LNCaP clone FGC (cell line): ENCODE data around the gene PSMG1.
"Not testable (repeated sequence)": the region's sequence is repeated elsewhere in the genome, so short reads cannot be mapped to it uniquely, and the experiment has no call there.

ENCODE experiments used
- DNase-seq: peaks from one replicate; pipeline ENCODE4 v3.0.0-alpha.2; 2011; ENCODE audit warnings: low read depth
- H3K4me3 ChIP-seq: 2 replicates; pipeline ENCODE4 v1.5.1; 2011; ENCODE audit warnings: mild to moderate bottlenecking, low read depth, low read length, control low read depth
- TF ChIP-seq, protein P1 (sequence below): IDR thresholded peaks from 2 replicates; pipeline ENCODE4 v1.5.1; 2012; ENCODE audit warnings: mild to moderate bottlenecking; ENCODE audit not compliant: control insufficient read depth, insufficient read depth; ENCODE audit errors: extremely low read depth

PSMG1 gene

DNA sequence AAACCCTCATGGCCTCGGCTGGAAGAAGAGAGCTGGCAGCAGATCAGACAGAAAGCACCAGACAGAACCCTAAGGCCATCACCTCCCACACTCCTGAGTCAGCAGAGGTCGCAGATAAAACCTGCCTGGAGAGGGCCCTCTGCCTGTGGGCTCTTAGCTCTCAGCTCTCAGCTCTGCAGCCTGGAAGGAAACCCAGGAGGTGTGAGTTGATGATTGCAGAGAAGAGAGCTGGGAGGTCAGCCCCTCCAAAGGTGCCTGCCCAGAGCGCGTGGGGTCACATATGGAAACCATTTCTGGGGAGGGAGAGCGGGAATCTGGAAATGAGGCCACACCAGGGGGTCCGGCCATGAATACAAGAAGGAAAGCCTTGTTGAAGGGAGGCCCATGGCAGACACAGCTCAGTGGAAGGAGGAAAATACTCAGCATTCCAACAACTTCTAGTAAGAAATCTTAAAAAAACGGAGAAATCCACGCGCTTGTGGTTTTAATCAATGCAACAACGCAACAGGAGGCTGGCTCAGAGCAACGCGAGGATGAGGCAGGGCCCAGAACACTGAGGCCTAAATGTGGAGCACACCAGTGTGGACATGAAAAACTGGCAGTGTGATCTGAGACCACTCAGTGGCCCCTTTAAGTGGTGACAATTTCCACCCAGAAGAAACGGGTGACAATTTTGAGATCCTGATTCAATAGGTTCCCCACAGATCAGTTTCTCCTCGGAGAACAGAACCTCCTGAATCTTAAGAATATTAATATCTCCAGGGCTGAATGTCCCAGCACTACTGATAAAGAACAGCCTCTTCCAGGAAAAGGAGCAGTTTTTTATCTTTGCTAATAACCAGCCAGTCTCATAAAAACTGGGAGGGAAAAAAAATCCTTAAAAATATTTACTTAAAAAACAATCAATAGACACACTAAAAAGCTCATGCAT is 45.7 kb downstream of the PSMG1 start:
- TF ChIP-seq, protein P1, sequence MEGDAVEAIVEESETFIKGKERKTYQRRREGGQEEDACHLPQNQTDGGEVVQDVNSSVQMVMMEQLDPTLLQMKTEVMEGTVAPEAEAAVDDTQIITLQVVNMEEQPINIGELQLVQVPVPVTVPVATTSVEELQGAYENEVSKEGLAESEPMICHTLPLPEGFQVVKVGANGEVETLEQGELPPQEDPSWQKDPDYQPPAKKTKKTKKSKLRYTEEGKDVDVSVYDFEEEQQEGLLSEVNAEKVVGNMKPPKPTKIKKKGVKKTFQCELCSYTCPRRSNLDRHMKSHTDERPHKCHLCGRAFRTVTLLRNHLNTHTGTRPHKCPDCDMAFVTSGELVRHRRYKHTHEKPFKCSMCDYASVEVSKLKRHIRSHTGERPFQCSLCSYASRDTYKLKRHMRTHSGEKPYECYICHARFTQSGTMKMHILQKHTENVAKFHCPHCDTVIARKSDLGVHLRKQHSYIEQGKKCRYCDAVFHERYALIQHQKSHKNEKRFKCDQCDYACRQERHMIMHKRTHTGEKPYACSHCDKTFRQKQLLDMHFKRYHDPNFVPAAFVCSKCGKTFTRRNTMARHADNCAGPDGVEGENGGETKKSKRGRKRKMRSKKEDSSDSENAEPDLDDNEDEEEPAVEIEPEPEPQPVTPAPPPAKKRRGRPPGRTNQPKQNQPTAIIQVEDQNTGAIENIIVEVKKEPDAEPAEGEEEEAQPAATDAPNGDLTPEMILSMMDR = no peak
- DNase-seq = no peak
- no peak overlapping the region for H3K4me3 ChIP-seq

DNA sequence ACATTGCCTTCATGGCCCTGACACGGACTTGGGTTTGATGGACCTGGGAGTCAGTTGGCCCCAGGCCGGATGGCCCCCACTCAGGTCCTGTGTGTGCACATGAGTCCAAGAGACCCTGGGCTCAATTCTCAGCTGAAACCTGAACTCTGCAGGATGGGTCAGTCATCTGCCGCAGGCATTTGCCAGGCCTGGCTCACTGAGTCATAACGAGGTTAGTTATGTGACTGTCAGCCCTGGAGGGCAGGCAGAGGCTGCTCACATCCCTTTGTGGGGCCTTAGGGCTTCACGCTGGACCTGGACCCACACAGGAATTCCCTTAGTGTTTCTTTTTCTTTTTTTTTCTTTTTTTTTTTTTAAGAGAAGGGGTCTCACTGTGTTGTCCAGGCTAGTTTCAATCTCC is 46.5 kb downstream of the PSMG1 start:
- H3K4me3 ChIP-seq = no peak overlapping the region
- TF ChIP-seq, protein P1 = no peak
- no peak for DNase-seq

DNA sequence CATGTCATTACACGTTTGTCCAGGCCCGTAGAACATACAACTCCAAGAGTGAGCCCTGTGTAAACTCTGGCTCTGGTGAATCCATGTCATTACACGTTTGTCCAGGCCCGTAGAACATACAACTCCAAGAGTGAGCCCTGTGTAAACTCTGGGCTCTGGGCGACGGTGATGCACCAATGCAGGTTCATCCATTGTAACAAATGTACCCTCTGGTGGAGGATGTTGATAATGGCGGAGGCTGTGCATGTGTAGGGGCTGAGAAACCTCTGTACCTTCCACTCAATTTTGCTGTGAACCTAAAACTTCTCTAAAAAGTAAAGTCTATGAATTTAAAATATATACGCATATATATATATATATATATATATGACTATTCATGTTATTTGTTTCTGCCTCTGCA is 47.1 kb downstream of the PSMG1 start:
- not testable (repeated sequence) for H3K4me3 ChIP-seq, DNase-seq
- TF ChIP-seq, protein P1 = peak; percentile 26

DNA sequence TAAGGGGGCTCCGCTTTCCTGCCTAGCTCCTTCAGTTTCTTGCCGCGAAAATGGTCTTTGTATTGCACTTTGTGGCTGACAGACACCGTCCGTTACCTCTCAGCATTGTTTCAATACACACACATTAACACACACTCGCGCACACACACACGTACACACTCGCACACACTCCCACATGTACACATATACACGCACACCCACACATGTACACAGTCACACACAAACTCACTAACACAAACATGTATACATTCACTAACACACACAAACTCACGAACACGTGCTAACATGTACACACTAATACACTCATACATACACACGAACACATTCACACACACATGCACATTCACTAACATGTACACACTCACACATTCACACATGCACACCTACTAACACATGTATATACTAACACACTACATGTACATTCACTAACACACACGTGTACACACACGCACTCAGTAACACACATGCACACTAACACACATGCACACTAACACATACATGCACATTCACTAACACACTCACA is 48.9 kb downstream of the PSMG1 start:
- no peak for DNase-seq
- H3K4me3 ChIP-seq = no peak overlapping the region
- TF ChIP-seq, protein P1 = no peak

DNA sequence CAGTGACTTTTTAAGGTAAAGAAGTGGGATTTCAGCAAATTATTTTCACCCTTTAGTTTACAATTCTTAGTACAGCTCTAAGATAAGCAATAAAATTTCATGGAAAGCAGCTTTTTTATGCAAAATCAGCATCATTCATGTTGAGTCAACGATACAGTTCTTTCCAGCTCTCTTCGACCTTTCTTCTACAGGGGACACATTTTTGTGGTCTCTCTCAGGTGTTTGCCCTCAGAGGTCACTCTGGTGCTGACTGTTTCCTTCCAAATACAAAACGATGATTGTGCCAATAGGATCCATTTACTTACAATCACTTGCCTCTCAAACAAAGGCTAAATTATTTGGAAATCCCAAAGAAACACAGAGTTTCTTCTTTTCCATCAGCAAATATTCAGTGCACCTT is 51.0 kb downstream of the PSMG1 start:
- TF ChIP-seq, protein P1 = no peak
- H3K4me3 ChIP-seq = no peak overlapping the region
- no peak for DNase-seq

DNA sequence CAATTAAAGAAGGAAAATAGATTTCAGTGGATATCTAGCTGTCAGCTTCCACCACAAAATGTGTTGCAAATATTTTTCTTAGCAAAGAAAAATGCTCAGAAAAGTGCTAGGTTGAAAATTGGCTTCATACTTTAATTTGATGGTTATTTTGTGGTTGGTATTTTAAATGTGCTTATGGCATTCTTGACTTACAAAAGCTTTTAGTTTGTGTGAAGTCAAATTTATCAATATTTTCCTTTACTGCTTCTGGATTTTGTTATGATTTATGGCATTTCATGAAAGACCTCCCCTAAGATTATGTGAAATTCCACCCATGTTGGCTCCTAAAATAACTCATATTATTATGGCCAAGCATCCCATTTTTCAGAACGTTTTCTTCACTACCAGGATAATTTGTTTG is 51.5 kb downstream of the PSMG1 start:
- TF ChIP-seq, protein P1 = no peak
- DNase-seq = no peak
- no peak overlapping the region for H3K4me3 ChIP-seq
